ENCODE measurements around the gene KAZN.

KAZN gene

DNA sequence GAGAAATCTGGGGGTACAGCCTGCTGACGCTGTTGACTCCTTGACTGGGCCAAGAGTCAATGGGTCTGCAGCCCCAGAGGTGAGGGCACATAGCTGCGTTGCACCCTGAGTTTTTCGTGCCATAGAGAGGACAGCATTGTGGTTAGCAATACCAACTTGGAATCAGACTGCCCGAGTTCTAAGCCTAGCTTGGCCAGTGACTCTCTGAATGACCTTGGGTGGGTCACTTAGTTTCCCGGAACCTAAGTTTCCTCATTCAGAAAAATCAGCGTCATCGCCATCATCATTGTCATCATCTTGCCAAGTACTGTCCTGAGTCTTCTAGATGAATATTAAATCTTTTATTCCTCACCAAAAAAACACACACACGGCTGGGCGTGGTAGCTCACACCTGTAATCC lies 403.8 kb downstream of the KAZN start:
- TF ChIP-seq YY1 (IDR thresholded peaks at IDR 0.05; ENCODE audit: low read depth) (no peak), CEBPB (IDR thresholded peaks at IDR 0.05) (no peak), RAD21 (IDR thresholded peaks at IDR 0.05; ENCODE audit: low read depth) (no peak), EP300 (IDR thresholded peaks at IDR 0.05; ENCODE audit: borderline replicate concordance) (no peak), FOXM1 (IDR thresholded peaks at IDR 0.05; ENCODE audit: borderline replicate concordance, low read depth) (no peak), EGR1 (IDR thresholded peaks at IDR 0.05) (no peak), CREB1 (IDR thresholded peaks at IDR 0.05; ENCODE audit: low read depth) (no peak), TEAD4 (IDR thresholded peaks at IDR 0.05) (no peak), NFIC (IDR thresholded peaks at IDR 0.05) (no peak), TCF12 (IDR thresholded peaks at IDR 0.05; ENCODE audit: low read depth) (no peak), TAF1 (IDR thresholded peaks at IDR 0.05; ENCODE audit: low read depth) (no peak)
- TF ChIP-seq, protein P1, sequence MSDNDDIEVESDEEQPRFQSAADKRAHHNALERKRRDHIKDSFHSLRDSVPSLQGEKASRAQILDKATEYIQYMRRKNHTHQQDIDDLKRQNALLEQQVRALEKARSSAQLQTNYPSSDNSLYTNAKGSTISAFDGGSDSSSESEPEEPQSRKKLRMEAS (IDR thresholded peaks at IDR 0.05), result no peak
- TF ChIP-seq, protein P2, sequence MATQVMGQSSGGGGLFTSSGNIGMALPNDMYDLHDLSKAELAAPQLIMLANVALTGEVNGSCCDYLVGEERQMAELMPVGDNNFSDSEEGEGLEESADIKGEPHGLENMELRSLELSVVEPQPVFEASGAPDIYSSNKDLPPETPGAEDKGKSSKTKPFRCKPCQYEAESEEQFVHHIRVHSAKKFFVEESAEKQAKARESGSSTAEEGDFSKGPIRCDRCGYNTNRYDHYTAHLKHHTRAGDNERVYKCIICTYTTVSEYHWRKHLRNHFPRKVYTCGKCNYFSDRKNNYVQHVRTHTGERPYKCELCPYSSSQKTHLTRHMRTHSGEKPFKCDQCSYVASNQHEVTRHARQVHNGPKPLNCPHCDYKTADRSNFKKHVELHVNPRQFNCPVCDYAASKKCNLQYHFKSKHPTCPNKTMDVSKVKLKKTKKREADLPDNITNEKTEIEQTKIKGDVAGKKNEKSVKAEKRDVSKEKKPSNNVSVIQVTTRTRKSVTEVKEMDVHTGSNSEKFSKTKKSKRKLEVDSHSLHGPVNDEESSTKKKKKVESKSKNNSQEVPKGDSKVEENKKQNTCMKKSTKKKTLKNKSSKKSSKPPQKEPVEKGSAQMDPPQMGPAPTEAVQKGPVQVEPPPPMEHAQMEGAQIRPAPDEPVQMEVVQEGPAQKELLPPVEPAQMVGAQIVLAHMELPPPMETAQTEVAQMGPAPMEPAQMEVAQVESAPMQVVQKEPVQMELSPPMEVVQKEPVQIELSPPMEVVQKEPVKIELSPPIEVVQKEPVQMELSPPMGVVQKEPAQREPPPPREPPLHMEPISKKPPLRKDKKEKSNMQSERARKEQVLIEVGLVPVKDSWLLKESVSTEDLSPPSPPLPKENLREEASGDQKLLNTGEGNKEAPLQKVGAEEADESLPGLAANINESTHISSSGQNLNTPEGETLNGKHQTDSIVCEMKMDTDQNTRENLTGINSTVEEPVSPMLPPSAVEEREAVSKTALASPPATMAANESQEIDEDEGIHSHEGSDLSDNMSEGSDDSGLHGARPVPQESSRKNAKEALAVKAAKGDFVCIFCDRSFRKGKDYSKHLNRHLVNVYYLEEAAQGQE (IDR thresholded peaks at IDR 0.05; ENCODE audit: low read depth), result no peak
- TF ChIP-seq, protein P3, sequence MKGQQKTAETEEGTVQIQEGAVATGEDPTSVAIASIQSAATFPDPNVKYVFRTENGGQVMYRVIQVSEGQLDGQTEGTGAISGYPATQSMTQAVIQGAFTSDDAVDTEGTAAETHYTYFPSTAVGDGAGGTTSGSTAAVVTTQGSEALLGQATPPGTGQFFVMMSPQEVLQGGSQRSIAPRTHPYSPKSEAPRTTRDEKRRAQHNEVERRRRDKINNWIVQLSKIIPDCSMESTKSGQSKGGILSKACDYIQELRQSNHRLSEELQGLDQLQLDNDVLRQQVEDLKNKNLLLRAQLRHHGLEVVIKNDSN (IDR thresholded peaks at IDR 0.05), result no peak

DNA sequence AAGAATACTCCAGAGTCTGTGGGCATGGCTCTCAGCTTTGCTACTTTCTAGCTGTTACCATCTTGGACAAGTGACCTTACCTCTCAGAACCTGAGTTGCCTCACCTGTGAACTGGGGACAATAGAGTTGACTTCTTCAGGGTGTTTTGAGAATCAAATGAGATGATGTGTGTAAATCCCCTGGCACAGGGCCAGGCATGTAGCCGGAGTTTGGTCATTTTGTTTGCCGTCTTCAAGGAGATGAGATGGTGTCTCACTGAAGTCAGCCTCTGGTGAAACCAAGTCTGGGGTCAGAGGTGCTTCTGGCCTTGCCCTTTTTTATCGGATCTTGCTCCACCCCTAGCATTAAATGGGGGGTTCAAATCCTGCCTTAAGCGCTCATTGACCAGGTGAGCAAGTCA lies 405.9 kb downstream of the KAZN start:
- TF ChIP-seq CEBPB (IDR thresholded peaks at IDR 0.05) (no peak), ZBTB7A (IDR thresholded peaks at IDR 0.05; ENCODE audit: low read depth) (no peak), NFIC (IDR thresholded peaks at IDR 0.05) (peak; percentile 24; the same call in 1 of the 2 replicates), TCF12 (IDR thresholded peaks at IDR 0.05; ENCODE audit: low read depth) (no peak)

DNA sequence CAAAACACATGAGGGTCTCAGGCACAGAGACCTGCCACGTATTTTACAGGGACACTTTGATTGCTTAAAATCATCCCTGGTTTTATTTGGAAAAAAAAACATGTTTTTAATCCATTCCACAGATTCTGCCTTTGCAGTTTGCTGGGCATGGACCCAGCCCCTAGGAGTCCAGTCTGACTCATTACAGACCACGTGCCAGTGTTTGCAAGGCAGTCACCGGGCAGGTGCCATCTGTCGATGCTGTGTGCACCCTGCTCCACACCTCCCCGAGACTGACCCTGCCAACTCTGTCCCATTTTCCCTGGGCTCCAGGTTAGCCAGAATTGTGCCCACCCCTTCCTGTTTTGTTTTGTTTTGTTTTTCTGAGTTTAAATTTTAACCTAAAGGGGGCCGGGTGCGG lies 406.6 kb downstream of the KAZN start:
- no peak for TF ChIP-seq FOXM1 (IDR thresholded peaks at IDR 0.05; ENCODE audit: borderline replicate concordance, low read depth)
- no peak for TF ChIP-seq YY1 (IDR thresholded peaks at IDR 0.05; ENCODE audit: low read depth)
- TF ChIP-seq CEBPB (IDR thresholded peaks at IDR 0.05), result no peak
- TF ChIP-seq TCF12 (IDR thresholded peaks at IDR 0.05; ENCODE audit: low read depth), result no peak
- TF ChIP-seq EP300 (IDR thresholded peaks at IDR 0.05; ENCODE audit: borderline replicate concordance), result no peak
- TF ChIP-seq ZBTB7A (IDR thresholded peaks at IDR 0.05; ENCODE audit: low read depth), result no peak
- TF ChIP-seq NFIC (IDR thresholded peaks at IDR 0.05), result no peak
- TF ChIP-seq TAF1 (IDR thresholded peaks at IDR 0.05; ENCODE audit: low read depth), result no peak
- TF ChIP-seq, protein P2 (IDR thresholded peaks at IDR 0.05; ENCODE audit: low read depth), result no peak
- no peak for TF ChIP-seq RAD21 (IDR thresholded peaks at IDR 0.05; ENCODE audit: low read depth)
- no peak for TF ChIP-seq TEAD4 (IDR thresholded peaks at IDR 0.05)
- TF ChIP-seq, protein P3 (IDR thresholded peaks at IDR 0.05), result 0 out of 2 replicates have a peak, but pooled peaks have one; percentile 14
- no peak for TF ChIP-seq CREB1 (IDR thresholded peaks at IDR 0.05; ENCODE audit: low read depth)
- TF ChIP-seq, protein P1 (IDR thresholded peaks at IDR 0.05), result peak; percentile 43; the same call in 1 of the 2 replicates

DNA sequence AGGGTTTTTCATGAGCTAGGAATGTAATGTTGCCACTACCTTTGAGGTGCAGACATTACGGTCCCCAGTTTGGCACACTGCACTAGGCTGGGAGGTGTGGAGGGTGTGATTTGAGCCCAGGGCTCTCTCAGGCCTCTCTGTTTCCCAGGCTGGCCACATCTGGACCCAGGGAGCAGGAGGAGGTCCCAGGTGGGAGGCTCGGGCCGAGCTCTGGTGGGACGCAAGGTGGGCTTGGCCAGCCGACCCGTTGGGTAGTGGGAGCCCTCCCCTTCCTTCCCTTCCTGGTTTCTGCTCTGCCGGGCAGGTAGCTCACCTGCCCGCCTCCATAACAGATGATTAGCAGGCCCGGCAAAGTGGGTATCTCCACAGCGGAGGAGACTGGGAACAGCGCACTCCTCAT lies 408.9 kb downstream of the KAZN start:
- TF ChIP-seq YY1 (IDR thresholded peaks at IDR 0.05; ENCODE audit: low read depth) (no peak), RAD21 (IDR thresholded peaks at IDR 0.05; ENCODE audit: low read depth) (no peak), CREB1 (IDR thresholded peaks at IDR 0.05; ENCODE audit: low read depth) (no peak), FOXM1 (IDR thresholded peaks at IDR 0.05; ENCODE audit: borderline replicate concordance, low read depth) (no peak), TAF1 (IDR thresholded peaks at IDR 0.05; ENCODE audit: low read depth) (no peak), ZBTB7A (IDR thresholded peaks at IDR 0.05; ENCODE audit: low read depth) (no peak), TEAD4 (IDR thresholded peaks at IDR 0.05) (no peak), NFIC (IDR thresholded peaks at IDR 0.05) (no peak), TCF12 (IDR thresholded peaks at IDR 0.05; ENCODE audit: low read depth) (no peak), CEBPB (IDR thresholded peaks at IDR 0.05) (no peak), EP300 (IDR thresholded peaks at IDR 0.05; ENCODE audit: borderline replicate concordance) (no peak), EGR1 (IDR thresholded peaks at IDR 0.05) (no peak)
- TF ChIP-seq, protein P2 (IDR thresholded peaks at IDR 0.05; ENCODE audit: low read depth), result no peak
- TF ChIP-seq, protein P3 (IDR thresholded peaks at IDR 0.05), result no peak
- TF ChIP-seq, protein P1 (IDR thresholded peaks at IDR 0.05), result no peak
